ENCODE measurements around the gene COL15A1.

The COL15A1 gene

DNA sequence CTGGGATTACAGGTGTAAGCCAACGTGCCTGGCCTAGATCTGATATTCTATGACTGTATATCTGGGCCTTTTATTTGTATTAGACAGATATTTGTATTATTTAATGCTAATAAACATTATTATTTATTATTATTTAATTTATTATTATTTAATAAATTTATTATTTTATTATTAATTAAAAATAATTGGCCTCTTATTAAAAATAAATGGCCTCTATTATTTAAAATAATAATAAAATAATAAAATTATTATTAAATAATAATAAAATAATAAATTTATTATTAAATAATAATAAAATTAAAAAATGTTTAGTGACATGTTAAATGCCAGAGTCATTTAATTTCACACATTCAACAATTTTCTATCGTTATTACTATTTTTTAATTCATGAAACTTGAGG is 9.8 kb upstream of the COL15A1 start:
- no peak overlapping the region for H4K8ac ChIP-seq (ENCODE audit: low read depth, low read length)
- H2AK5ac ChIP-seq (ENCODE audit: low read length), result no peak overlapping the region
- H3K79me1 ChIP-seq (ENCODE audit: low read length), result no peaks in the 10 kb centered on the region
- H4K91ac ChIP-seq (ENCODE audit: low read depth, low read length), result no peak overlapping the region
- H2BK5ac ChIP-seq (ENCODE audit: low read depth, low read length, poor library complexity), result no peak overlapping the region
- no peak overlapping the region for H3K4ac ChIP-seq (ENCODE audit: low read depth, low read length)
- H3K79me2 ChIP-seq (ENCODE audit: control insufficient read depth, insufficient read depth, low read length, poor library complexity), result no peaks in the 10 kb centered on the region
- H3K27ac ChIP-seq (ENCODE audit: low read depth, low read length), result no peak overlapping the region
- no peak overlapping the region for H2BK12ac ChIP-seq (ENCODE audit: low read length)
- H2BK120ac ChIP-seq (ENCODE audit: insufficient read depth, low read length, poor library complexity), result no peak overlapping the region
- H3K27me3 ChIP-seq (ENCODE audit: insufficient read depth, low read length), result peaks cover 2% of the 10 kb centered on the region
- no peaks in the 10 kb centered on the region for H3K4me1 ChIP-seq (ENCODE audit: control insufficient read depth in 1 of 2, insufficient read depth in 2 of 2, low read length in 2 of 2)
- no peaks in the 10 kb centered on the region for H3K9me3 ChIP-seq (ENCODE audit: insufficient read depth, low read depth, low read length)
- no peak overlapping the region for H2AFZ ChIP-seq (ENCODE audit: insufficient read depth, low read length, poor library complexity)
- H3K18ac ChIP-seq (ENCODE audit: low read length), result no peak overlapping the region
- no CpG with 5 or more reads among the region's 2 CpGs for WGBS (ENCODE audit: extremely low coverage, insufficient coverage, insufficient read length)
- no peak overlapping the region for H3K9ac ChIP-seq (ENCODE audit: low read length)
- no peaks in the 10 kb centered on the region for H3K36me3 ChIP-seq (ENCODE audit: control insufficient read depth in 1 of 2, insufficient read depth in 2 of 2, low read length in 2 of 2)
- DNase-seq, result no peak
- no peak overlapping the region for H3K23ac ChIP-seq (ENCODE audit: low read length)
- no peak overlapping the region for H3K4me3 ChIP-seq (ENCODE audit: low read depth, low read length)
- no peak overlapping the region for H3K14ac ChIP-seq (ENCODE audit: low read length)
- H3K4me2 ChIP-seq (ENCODE audit: low read length), result no peak overlapping the region
- H4K12ac ChIP-seq (ENCODE audit: low read depth, low read length), result no peak overlapping the region

DNA sequence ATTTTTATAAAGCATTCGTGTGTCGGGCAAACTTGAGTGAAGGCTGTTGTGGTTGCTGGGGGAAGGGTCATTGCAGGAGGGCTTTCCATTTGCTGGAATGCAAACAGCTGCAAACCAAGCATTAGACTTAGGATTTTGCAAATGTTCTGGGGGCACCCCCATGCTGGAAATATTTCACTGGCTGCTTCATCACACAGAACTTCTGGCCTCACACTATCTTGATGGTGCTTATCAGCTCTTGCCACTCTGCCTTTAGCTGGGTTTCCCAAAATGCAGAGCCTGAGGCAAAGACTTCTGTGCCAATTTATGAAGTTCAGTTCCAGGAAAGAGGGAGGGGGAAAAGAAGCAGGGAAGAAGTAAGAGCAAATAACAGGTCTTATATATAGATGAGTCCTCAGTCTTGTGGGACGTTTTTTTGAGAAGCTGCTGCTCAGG is 8.6 kb upstream of the COL15A1 start:
- Histone ChIP-seq H3K9ac (ENCODE audit: low read length) (no peak overlapping the region), H3K4me3 (ENCODE audit: low read depth, low read length) (no peak overlapping the region), H3K36me3 (ENCODE audit: control insufficient read depth in 1 of 2, insufficient read depth in 2 of 2, low read length in 2 of 2) (no peaks in the 10 kb centered on the region), H3K79me1 (ENCODE audit: low read length) (no peaks in the 10 kb centered on the region), H4K12ac (ENCODE audit: low read depth, low read length) (no peak overlapping the region), H3K27ac (ENCODE audit: low read depth, low read length) (no peak overlapping the region), H3K18ac (ENCODE audit: low read length) (no peak overlapping the region), H3K9me3 (ENCODE audit: insufficient read depth, low read depth, low read length) (no peaks in the 10 kb centered on the region), H3K4me1 (ENCODE audit: control insufficient read depth in 1 of 2, insufficient read depth in 2 of 2, low read length in 2 of 2) (no peaks in the 10 kb centered on the region), H3K4ac (ENCODE audit: low read depth, low read length) (no peak overlapping the region), H4K91ac (ENCODE audit: low read depth, low read length) (no peak overlapping the region), H3K23ac (ENCODE audit: low read length) (no peak overlapping the region), H2BK120ac (ENCODE audit: insufficient read depth, low read length, poor library complexity) (no peak overlapping the region), H2BK12ac (ENCODE audit: low read length) (no peak overlapping the region), H3K27me3 (ENCODE audit: insufficient read depth, low read length) (peaks cover 2% of the 10 kb centered on the region), H3K14ac (ENCODE audit: low read length) (no peak overlapping the region), H3K4me2 (ENCODE audit: low read length) (no peak overlapping the region), H4K8ac (ENCODE audit: low read depth, low read length) (no peak overlapping the region), H2BK5ac (ENCODE audit: low read depth, low read length, poor library complexity) (no peak overlapping the region), H2AFZ (ENCODE audit: insufficient read depth, low read length, poor library complexity) (no peak overlapping the region), H2AK5ac (ENCODE audit: low read length) (no peak overlapping the region), H3K79me2 (ENCODE audit: control insufficient read depth, insufficient read depth, low read length, poor library complexity) (no peaks in the 10 kb centered on the region)
- peak; percentile 96 to 98 for DNase-seq
- no CpG with 5 or more reads among the region's 3 CpGs for WGBS (ENCODE audit: extremely low coverage, insufficient coverage, insufficient read length)

DNA sequence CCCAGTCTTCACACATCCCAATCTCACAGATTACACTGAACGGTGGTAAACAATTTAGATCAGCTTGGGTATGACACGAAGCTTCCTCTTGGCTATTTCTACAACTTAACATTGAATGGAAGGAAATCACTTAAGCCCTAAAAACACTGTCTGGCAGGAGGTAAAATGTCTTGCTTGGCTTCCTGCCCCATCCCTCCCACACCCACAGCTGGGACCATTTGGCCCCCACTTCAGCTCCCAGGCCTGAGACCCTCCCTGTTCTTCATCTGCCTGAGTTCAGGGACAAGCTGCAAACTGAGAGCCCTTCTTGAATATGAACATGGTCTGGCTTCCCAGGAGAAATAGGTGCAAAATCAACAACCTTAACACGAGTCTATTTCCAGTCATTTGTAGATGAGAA is 3.4 kb upstream of the COL15A1 start:
- Histone ChIP-seq H3K4ac (ENCODE audit: low read depth, low read length) (no peak overlapping the region), H2BK12ac (ENCODE audit: low read length) (no peak overlapping the region), H3K79me1 (ENCODE audit: low read length) (no peaks in the 10 kb centered on the region), H2BK120ac (ENCODE audit: insufficient read depth, low read length, poor library complexity) (no peak overlapping the region), H3K4me2 (ENCODE audit: low read length) (no peak overlapping the region), H2BK5ac (ENCODE audit: low read depth, low read length, poor library complexity) (no peak overlapping the region), H3K4me3 (ENCODE audit: low read depth, low read length) (no peak overlapping the region), H3K27ac (ENCODE audit: low read depth, low read length) (no peak overlapping the region), H2AFZ (ENCODE audit: insufficient read depth, low read length, poor library complexity) (no peak overlapping the region), H3K4me1 (ENCODE audit: control insufficient read depth in 1 of 2, insufficient read depth in 2 of 2, low read length in 2 of 2) (peaks cover 5 to 6% of the 10 kb centered on the region in 2 experiments), H3K36me3 (ENCODE audit: control insufficient read depth in 1 of 2, insufficient read depth in 2 of 2, low read length in 2 of 2) (no peaks in the 10 kb centered on the region), H4K91ac (ENCODE audit: low read depth, low read length) (no peak overlapping the region), H2AK5ac (ENCODE audit: low read length) (no peak overlapping the region), H3K9me3 (ENCODE audit: insufficient read depth, low read depth, low read length) (peaks cover 2% of the 10 kb centered on the region), H3K18ac (ENCODE audit: low read length) (no peak overlapping the region), H3K27me3 (ENCODE audit: insufficient read depth, low read length) (peaks cover 35% of the 10 kb centered on the region), H4K12ac (ENCODE audit: low read depth, low read length) (no peak overlapping the region), H4K8ac (ENCODE audit: low read depth, low read length) (no peak overlapping the region), H3K14ac (ENCODE audit: low read length) (no peak overlapping the region), H3K23ac (ENCODE audit: low read length) (no peak overlapping the region), H3K9ac (ENCODE audit: low read length) (no peak overlapping the region), H3K79me2 (ENCODE audit: control insufficient read depth, insufficient read depth, low read length, poor library complexity) (no peaks in the 10 kb centered on the region)
- WGBS (ENCODE audit: extremely low coverage, insufficient coverage, insufficient read length), result no CpG with 5 or more reads among the region's 3 CpGs
- no peak for DNase-seq

DNA sequence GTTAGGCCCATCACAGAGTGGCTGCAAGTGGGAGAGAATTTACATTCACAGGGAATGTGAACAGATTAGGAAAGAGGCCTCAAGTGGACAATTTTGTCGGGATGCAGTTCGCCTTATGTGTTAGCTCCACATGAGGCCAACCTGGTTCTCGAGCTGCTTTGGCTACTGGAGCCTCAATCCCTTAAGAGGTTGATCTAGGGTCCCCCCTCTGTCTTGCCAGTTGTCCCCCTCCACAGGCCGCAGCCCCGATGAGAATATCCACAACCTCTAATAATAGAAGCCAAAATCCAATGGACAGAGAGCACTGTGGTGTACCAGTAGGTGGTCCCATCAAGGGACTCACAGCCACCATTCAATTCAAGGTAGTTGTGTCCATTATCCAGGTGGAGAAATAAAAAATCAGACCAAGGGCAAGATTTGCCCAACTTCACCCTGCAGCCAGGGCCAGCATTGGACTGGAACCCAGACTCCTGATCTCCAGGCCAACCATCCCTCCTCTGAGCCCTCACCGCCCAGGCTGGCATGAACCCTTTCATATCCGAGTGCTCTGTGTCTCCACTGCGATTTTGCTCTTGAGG is 1.7 kb upstream of the COL15A1 start:
- H2BK120ac ChIP-seq (ENCODE audit: insufficient read depth, low read length, poor library complexity), result no peak overlapping the region
- WGBS (ENCODE audit: extremely low coverage, insufficient coverage, insufficient read length), result no CpG with 5 or more reads among the region's 8 CpGs

More for the DNA sequence above, 1.7 kb upstream of the COL15A1 start:
- peaks cover 2% of the 10 kb centered on the region for H3K9me3 ChIP-seq (ENCODE audit: insufficient read depth, low read depth, low read length)
- no peak overlapping the region for H4K91ac ChIP-seq (ENCODE audit: low read depth, low read length)
- no peak overlapping the region for H2AK5ac ChIP-seq (ENCODE audit: low read length)
- no peak overlapping the region for H4K8ac ChIP-seq (ENCODE audit: low read depth, low read length)
- no peak overlapping the region for H2BK5ac ChIP-seq (ENCODE audit: low read depth, low read length, poor library complexity)
- no peak overlapping the region for H3K27ac ChIP-seq (ENCODE audit: low read depth, low read length)
- no peak overlapping the region for H3K4ac ChIP-seq (ENCODE audit: low read depth, low read length)
- H2AFZ ChIP-seq (ENCODE audit: insufficient read depth, low read length, poor library complexity), result no peak overlapping the region
- no peaks in the 10 kb centered on the region for H3K36me3 ChIP-seq (ENCODE audit: control insufficient read depth in 1 of 2, insufficient read depth in 2 of 2, low read length in 2 of 2)
- no peak overlapping the region for H3K4me2 ChIP-seq (ENCODE audit: low read length)
- no peak overlapping the region for H3K4me3 ChIP-seq (ENCODE audit: low read depth, low read length)
- H3K79me1 ChIP-seq (ENCODE audit: low read length), result no peaks in the 10 kb centered on the region
- H4K12ac ChIP-seq (ENCODE audit: low read depth, low read length), result no peak overlapping the region
- H2BK12ac ChIP-seq (ENCODE audit: low read length), result no peak overlapping the region
- H3K9ac ChIP-seq (ENCODE audit: low read length), result no peak overlapping the region
- H3K27me3 ChIP-seq (ENCODE audit: insufficient read depth, low read length), result peaks cover 39% of the 10 kb centered on the region
- no peaks in the 10 kb centered on the region for H3K79me2 ChIP-seq (ENCODE audit: control insufficient read depth, insufficient read depth, low read length, poor library complexity)
- H3K14ac ChIP-seq (ENCODE audit: low read length), result no peak overlapping the region
- peaks cover 5 to 6% of the 10 kb centered on the region in 2 experiments for H3K4me1 ChIP-seq (ENCODE audit: control insufficient read depth in 1 of 2, insufficient read depth in 2 of 2, low read length in 2 of 2)
- H3K18ac ChIP-seq (ENCODE audit: low read length), result no peak overlapping the region
- DNase-seq, result no peak
- peak overlapping the region; percentile 24 for H3K23ac ChIP-seq (ENCODE audit: low read length)

All from trophoblast cell (in vitro differentiated cells and primary cell).